Body of pancreas (tissue), 4 donors: Measurements from ENCODE around the gene CERS5. TPM values are rescaled to one million over a fixed set of nuclear protein-coding genes. Genes with fewer than 3 reads are reported as not detected.

Experiments used
- ATAC-seq: fragments of 150-250 bp; one replicate; pipeline ENCODE4 v1.9.1; 2016
- DNase-seq, 4 donors: peaks; one replicate each; pipeline ENCODE4 v3.0.0-alpha.2; 2019
- H3K27ac ChIP-seq, 4 donors: fragments of 200-600 bp; sonication (generic); 1 replicate in 3 of 4; 2 replicates in 1 of 4; pipeline versions ENCODE4 v1.5.1 to v1.6.1; 2016 to 2019; ENCODE audit warnings: mild to moderate bottlenecking in 1 of 4, mixed read lengths in 1 of 4, moderate library complexity in 1 of 4
- H3K27me3 ChIP-seq, 2 donors: fragments of 200-600 bp; sonication (generic); one replicate each; pipeline ENCODE4 v1.6.0; 2016; ENCODE audit warnings: mild to moderate bottlenecking in 1 of 2
- H3K36me3 ChIP-seq, 2 donors: fragments of 200-600 bp; sonication (generic); replicated peaks in 1 of 2; 2 replicates each; pipeline ENCODE4 v1.5.1; 2016; ENCODE audit warnings: low read depth in 2 of 2; ENCODE audit not compliant: insufficient read depth in 1 of 2
- H3K4me1 ChIP-seq: fragments of 200-600 bp; sonication (generic); one replicate; pipeline ENCODE4 v1.6.0; 2016
- H3K4me3 ChIP-seq, 2 donors: fragments of 200-600 bp; sonication (generic); 1 replicate in 1 of 2; 2 replicates in 1 of 2; pipeline ENCODE4 v1.5.1; 2016 to 2019
- H3K9me3 ChIP-seq, 3 donors: fragments of 200-600 bp; sonication (generic); 1 replicate in 2 of 3; 2 replicates in 1 of 3; pipeline ENCODE4 v1.5.1; 2016
- CTCF ChIP-seq, 7 experiments: fragments of 450-650 bp in 4 of 7; fragments of 200-600 bp in 3 of 7; sonication (generic) in 3 of 7; IDR thresholded peaks; one replicate each; pipeline ENCODE4 v1.5.1; 2016 to 2019; ENCODE audit warnings: antibody characterized with exemption in 7 of 7
- POLR2A ChIP-seq, 3 donors: fragments of 450-650 bp; IDR thresholded peaks; one replicate each; pipeline ENCODE4 v1.6.1; 2016; ENCODE audit warnings: antibody characterized with exemption in 3 of 3, mild to moderate bottlenecking in 2 of 3
- WGBS, 2 donors: methylation state at CpG; one replicate each; pipeline ENCODE4 v1.1.5; 2017; 5-methylcytosine and 5-hydroxymethylcytosine counted together
- intact Hi-C: fragments of 100-400 bp; cut with DNase I; formaldehyde crosslinking; loops from one replicate; pipeline ENCODE4 v1.15.1; 2023
- total RNA-seq, 2 donors: library from RNA; depleted of rRNA; stranded (reverse); fragments of >200 nt; gene quantifications; one replicate each; pipeline ENCODE4 v1.1.0, GENCODE V29; 2016

The CERS5 gene
- total RNA-seq, 2 donors from 2014 or later, result 17.8 to 20.2 TPM

DNA sequence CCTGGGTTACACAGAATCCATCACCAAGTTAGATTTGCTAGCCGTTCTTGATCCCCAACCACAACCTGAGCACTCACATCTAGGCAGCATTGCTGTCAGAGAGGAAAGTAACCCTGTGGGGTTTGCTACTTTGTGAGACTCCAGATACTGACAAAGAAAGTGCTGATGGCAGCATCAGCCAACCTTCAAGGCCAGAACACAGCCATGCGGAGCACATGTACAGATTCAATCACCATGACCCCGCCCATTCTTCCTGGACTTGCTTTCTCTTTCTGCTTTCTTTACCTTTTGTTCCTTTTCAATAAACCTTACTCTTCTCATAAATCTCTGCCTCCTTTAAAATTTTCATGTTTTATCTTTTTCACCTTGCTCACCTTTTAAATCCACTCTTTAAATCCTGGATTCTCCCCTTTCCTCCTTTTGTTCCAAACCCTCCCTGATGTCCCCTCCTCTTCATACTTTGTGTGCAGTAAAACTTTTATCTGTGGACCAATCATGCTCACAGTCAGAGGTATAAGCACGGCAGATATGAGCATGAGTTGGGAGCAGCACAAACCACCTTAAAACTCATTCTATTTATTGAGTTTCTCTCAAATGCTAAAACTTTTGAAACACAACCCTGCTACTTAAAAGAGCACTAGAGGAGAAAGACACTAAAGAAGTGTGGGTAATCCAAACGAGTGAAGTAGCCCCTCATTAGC lies 21.9 kb upstream of the CERS5 start:
- intact Hi-C loops, result no loop called here
- peaks cover 0 to 4% of the 10 kb centered on the region in 2 donors for H3K36me3 ChIP-seq
- WGBS, 2 donors, result 82 to 93% methylated on average over 5 of the region's 5 CpGs
- DNase-seq (no peak), ATAC-seq (no peak)
- no peaks in the 10 kb centered on the region for H3K9me3 ChIP-seq
- H3K4me3 ChIP-seq, result no peak overlapping the region
- H3K4me1 ChIP-seq, result peaks cover 10% of the 10 kb centered on the region
- H3K27me3 ChIP-seq, result no peaks in the 10 kb centered on the region
- no peak for TF ChIP-seq CTCF (IDR thresholded peaks at IDR 0.05)
- no peak for TF ChIP-seq POLR2A (IDR thresholded peaks at IDR 0.05)
- H3K27ac ChIP-seq, result no peak overlapping the region

- DNase-seq (no peak), ATAC-seq (no peak)
- no peaks in the 10 kb centered on the region for H3K27me3 ChIP-seq
- H3K36me3 ChIP-seq, result peaks cover 0 to 4% of the 10 kb centered on the region in 2 donors
- no peak overlapping the region for H3K27ac ChIP-seq
- no peak for TF ChIP-seq CTCF (IDR thresholded peaks at IDR 0.05)
- TF ChIP-seq POLR2A (IDR thresholded peaks at IDR 0.05), result no peak
- H3K9me3 ChIP-seq, result no peaks in the 10 kb centered on the region
- H3K4me3 ChIP-seq, result no peak overlapping the region
- intact Hi-C loops, result no loop called here
- H3K4me1 ChIP-seq, result peaks cover 10% of the 10 kb centered on the region
- WGBS, 2 donors, result 76 to 78% methylated on average over 4 of the region's 4 CpGs
Measured at GRCh38 chr12:50188241-50188781, 21.1 kb upstream of the CERS5 start.

DNA sequence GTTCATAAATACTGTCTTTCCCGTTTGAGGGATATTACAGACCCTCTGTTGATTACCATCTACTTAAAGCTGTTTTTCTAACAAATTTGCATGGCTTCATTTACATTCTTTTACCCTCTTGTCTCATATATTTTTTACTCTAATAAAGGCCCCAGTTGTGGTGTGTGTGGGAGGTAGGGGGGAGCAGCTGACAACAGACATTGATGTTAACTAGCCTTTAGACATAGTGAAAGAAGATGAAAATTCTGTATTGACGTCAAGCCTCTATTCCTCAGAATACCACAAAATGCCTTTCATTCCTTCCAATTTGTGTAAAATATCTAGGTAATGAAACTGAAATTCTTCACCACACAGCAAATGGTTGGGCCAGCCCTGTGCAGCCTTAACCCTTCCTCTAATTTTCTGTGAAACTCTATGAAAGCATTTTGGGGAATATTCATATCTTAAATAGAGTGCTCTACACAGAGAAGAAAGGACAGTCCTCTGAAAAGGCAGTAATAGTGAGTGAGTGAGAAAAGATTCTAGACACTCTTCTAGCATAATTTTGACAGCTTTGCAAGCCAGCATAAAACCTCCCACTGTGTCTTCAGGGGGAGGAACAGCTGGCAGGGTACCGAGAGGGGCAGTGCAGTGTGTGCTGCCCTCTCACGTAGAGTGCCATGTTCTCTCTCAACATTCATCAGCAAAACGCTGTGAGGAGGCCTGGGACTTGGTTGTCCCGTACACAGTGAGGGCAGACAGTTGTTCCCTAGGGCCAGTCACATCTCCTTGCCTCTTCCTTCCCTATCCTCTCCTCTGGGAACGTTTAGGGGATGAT lies 20.1 kb upstream of the CERS5 start:
- H3K27me3 ChIP-seq, result no peaks in the 10 kb centered on the region
- no peaks in the 10 kb centered on the region for H3K9me3 ChIP-seq
- WGBS, 2 donors, result 66 to 71% methylated on average over 7 of the region's 7 CpGs
- no peak for ATAC-seq
- no peak overlapping the region for H3K4me3 ChIP-seq
- no peak for DNase-seq
- no peak for TF ChIP-seq POLR2A (IDR thresholded peaks at IDR 0.05)
- no peak for TF ChIP-seq CTCF (IDR thresholded peaks at IDR 0.05)
- H3K4me1 ChIP-seq, result peaks cover 10% of the 10 kb centered on the region
- H3K36me3 ChIP-seq, result peaks cover 0 to 4% of the 10 kb centered on the region in 2 donors
- intact Hi-C loops, result no loop called here
- H3K27ac ChIP-seq, result no peak overlapping the region

DNA sequence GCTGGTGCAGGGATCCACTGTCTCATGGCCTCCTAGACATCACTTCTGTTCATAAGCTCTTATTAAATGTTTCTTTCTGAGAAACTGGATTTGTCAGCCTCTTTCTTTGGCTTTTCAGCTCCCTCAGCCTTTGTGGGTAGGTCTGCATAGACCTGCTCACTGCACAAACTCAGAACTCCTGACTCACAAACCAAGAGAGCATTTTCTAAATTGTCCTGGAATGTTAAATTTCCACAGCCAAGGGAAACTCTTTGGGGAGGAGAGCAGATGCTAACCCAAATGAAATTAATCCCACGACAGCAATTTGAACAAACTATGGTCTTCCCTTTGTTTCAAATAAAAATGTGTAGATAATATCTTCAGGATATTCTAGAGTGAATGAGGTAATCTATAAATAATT lies 19.5 kb upstream of the CERS5 start:
- Histone ChIP-seq H3K36me3 (peaks cover 0 to 1% of the 10 kb centered on the region in 2 donors), H3K4me1 (peaks cover 10% of the 10 kb centered on the region), H3K4me3 (no peak overlapping the region), H3K27ac (peak overlapping the region in 1 of 4 donors; percentile 3), H3K27me3 (no peaks in the 10 kb centered on the region), H3K9me3 (no peaks in the 10 kb centered on the region)
- intact Hi-C loops, result no loop called here
- ATAC-seq, result no peak
- 91 to 93% methylated on average over 1 of the region's 1 CpG for WGBS, 2 donors
- TF ChIP-seq POLR2A (IDR thresholded peaks at IDR 0.05) (no peak), CTCF (IDR thresholded peaks at IDR 0.05) (no peak)
- no peak for DNase-seq
